Esophagus squamous epithelium (tissue), 5 donors: ENCODE data around the gene ALG2. TPM values are rescaled to one million over a fixed set of nuclear protein-coding genes. Genes with fewer than 3 reads are reported as not detected.

Experiments used
- DNase-seq: peaks from one replicate; lab custom pipeline; 2025; lab: John Stamatoyannopoulos, UW
- H3K27ac ChIP-seq, 4 donors: fragments of 200-600 bp; sonication (generic); one replicate each; pipeline ENCODE4 v1.5.1; 2016 to 2019; ENCODE audit warnings: mild to moderate bottlenecking in 1 of 4
- H3K27me3 ChIP-seq, 4 donors: fragments of 200-600 bp; sonication (generic); 1 replicate in 3 of 4; 2 replicates in 1 of 4; pipeline versions ENCODE4 v1.5.1 to v1.6.0; 2017 to 2021; ENCODE audit warnings: antibody characterized with exemption in 1 of 4
- H3K36me3 ChIP-seq, 3 donors: fragments of 200-600 bp; sonication (generic); one replicate each; pipeline ENCODE4 v1.5.1; 2016 to 2019
- H3K4me1 ChIP-seq, 3 donors: fragments of 200-600 bp; sonication (generic); one replicate each; pipeline ENCODE4 v1.5.1; 2017 to 2019
- H3K4me3 ChIP-seq, 4 donors: fragments of 200-600 bp; sonication (generic); 1 replicate in 3 of 4; 2 replicates in 1 of 4; pipeline ENCODE4 v1.5.1; 2016 to 2019; ENCODE audit warnings: mild to moderate bottlenecking in 2 of 4, moderate library complexity in 1 of 4
- H3K9me3 ChIP-seq, 3 donors: fragments of 200-600 bp; sonication (generic); one replicate each; pipeline ENCODE4 v1.5.1; 2016 to 2019
- CTCF ChIP-seq, 6 experiments: fragments of 450-650 bp in 4 of 6; fragments of 200-600 bp in 2 of 6; sonication (generic) in 2 of 6; IDR thresholded peaks; one replicate each; pipeline ENCODE4 v1.5.1; 2016 to 2019; ENCODE audit warnings: antibody characterized with exemption in 6 of 6, mild to moderate bottlenecking in 4 of 6, moderate library complexity in 4 of 6
- POLR2A ChIP-seq, 4 donors: fragments of 450-650 bp; IDR thresholded peaks; one replicate each; pipeline ENCODE4 v1.6.1; 2017; ENCODE audit warnings: antibody characterized with exemption in 4 of 4, mild to moderate bottlenecking in 4 of 4, moderate library complexity in 3 of 4
- WGBS, 2 donors: methylation state at CpG; one replicate each; pipeline ENCODE4 v1.1.5; 2018; 5-methylcytosine and 5-hydroxymethylcytosine counted together
- intact Hi-C: fragments of 100-400 bp; cut with DNase I; formaldehyde crosslinking; loops from one replicate; pipeline ENCODE4 v1.15.0; 2022
- small RNA-seq, 4 donors: library from RNA; depleted of rRNA; stranded (forward); fragments of <200 nt; gene quantifications; one replicate each; pipeline ENCODE3, GENCODE V24; 2016
- total RNA-seq, 4 donors: library from RNA; depleted of rRNA; stranded (reverse); fragments of >200 nt; gene quantifications; one replicate each; pipeline ENCODE4 v1.1.0, GENCODE V29; 2016
- donor health status: DM: yes; HTN: yes; CAD: no.

ALG2 gene
- total RNA-seq, 4 donors from 2014 or later = 19.2 to 28.4 (median 25.1) TPM

- no peak for DNase-seq
- H3K27me3 ChIP-seq = peaks cover 0 to 23% (median 0%) of the 10 kb centered on the region in 4 donors
- H3K27ac ChIP-seq = no peak overlapping the region
- TF ChIP-seq CTCF (IDR thresholded peaks at IDR 0.05) (no peak), POLR2A (IDR thresholded peaks at IDR 0.05) (no peak)
- no peaks in the 10 kb centered on the region for H3K4me1 ChIP-seq
- 55 to 81% methylated on average over 2 of the region's 2 CpGs for WGBS, 2 donors
- no peaks in the 10 kb centered on the region for H3K36me3 ChIP-seq
- intact Hi-C loops = no loop called here
- no peak overlapping the region for H3K4me3 ChIP-seq
- no peaks in the 10 kb centered on the region for H3K9me3 ChIP-seq
Observed at GRCh38 chr9:99169086-99169485, 52.7 kb downstream of the ALG2 start.

GRCh38 chr9:99167694-99168093, 54.0 kb downstream of the ALG2 start:
- Histone ChIP-seq H3K9me3 (no peaks in the 10 kb centered on the region), H3K4me1 (no peaks in the 10 kb centered on the region), H3K27me3 (peaks cover 0 to 23% (median 0%) of the 10 kb centered on the region in 4 donors), H3K36me3 (no peaks in the 10 kb centered on the region), H3K27ac (no peak overlapping the region), H3K4me3 (no peak overlapping the region)
- intact Hi-C loops = no loop called here
- 52 to 72% methylated on average over 3 of the region's 3 CpGs for WGBS, 2 donors
- DNase-seq = no peak
- no peak for TF ChIP-seq POLR2A (IDR thresholded peaks at IDR 0.05)
- TF ChIP-seq CTCF (IDR thresholded peaks at IDR 0.05) = no peak

- H3K27ac ChIP-seq = no peak overlapping the region
- no peaks in the 10 kb centered on the region for H3K4me1 ChIP-seq
- H3K27me3 ChIP-seq = peaks cover 0 to 22% (median 0%) of the 10 kb centered on the region in 4 donors
- H3K36me3 ChIP-seq = no peaks in the 10 kb centered on the region
- intact Hi-C loops = no loop called here
- H3K9me3 ChIP-seq = no peaks in the 10 kb centered on the region
- DNase-seq = no peak
- TF ChIP-seq POLR2A (IDR thresholded peaks at IDR 0.05) (no peak), CTCF (IDR thresholded peaks at IDR 0.05) (no peak)
- no peak overlapping the region for H3K4me3 ChIP-seq
- 61 to 70% methylated on average over 4 of the region's 4 CpGs for WGBS, 2 donors
Observed at GRCh38 chr9:99167119-99167518, 54.6 kb downstream of the ALG2 start.

Small RNA genes within 50 kb of the gene (small RNA-seq; reads per million reads assigned to genes)
- gene RN7SL794P = 0 reads per million in 4 donors

Other genes with a start within 250 kb of the ALG2 start
- gene TGFBR1, start 116.8 kb downstream of the ALG2 start, total RNA-seq = 10 to 100 TPM; 20.2 to 34.3 (median 25.6) TPM
- 100 to 1,000 TPM in 2 of 4 donors, 10 to 100 TPM in 2; 78.8 to 143 (median 117) TPM for gene SEC61B, start 340 bp upstream of the ALG2 start, total RNA-seq